ENCODE results near the gene BLTP3A.
"Not testable (repeated sequence)": the region's sequence is repeated elsewhere in the genome, so short reads cannot be mapped to it uniquely, and the experiment has no call there.

The BLTP3A gene, protein sequence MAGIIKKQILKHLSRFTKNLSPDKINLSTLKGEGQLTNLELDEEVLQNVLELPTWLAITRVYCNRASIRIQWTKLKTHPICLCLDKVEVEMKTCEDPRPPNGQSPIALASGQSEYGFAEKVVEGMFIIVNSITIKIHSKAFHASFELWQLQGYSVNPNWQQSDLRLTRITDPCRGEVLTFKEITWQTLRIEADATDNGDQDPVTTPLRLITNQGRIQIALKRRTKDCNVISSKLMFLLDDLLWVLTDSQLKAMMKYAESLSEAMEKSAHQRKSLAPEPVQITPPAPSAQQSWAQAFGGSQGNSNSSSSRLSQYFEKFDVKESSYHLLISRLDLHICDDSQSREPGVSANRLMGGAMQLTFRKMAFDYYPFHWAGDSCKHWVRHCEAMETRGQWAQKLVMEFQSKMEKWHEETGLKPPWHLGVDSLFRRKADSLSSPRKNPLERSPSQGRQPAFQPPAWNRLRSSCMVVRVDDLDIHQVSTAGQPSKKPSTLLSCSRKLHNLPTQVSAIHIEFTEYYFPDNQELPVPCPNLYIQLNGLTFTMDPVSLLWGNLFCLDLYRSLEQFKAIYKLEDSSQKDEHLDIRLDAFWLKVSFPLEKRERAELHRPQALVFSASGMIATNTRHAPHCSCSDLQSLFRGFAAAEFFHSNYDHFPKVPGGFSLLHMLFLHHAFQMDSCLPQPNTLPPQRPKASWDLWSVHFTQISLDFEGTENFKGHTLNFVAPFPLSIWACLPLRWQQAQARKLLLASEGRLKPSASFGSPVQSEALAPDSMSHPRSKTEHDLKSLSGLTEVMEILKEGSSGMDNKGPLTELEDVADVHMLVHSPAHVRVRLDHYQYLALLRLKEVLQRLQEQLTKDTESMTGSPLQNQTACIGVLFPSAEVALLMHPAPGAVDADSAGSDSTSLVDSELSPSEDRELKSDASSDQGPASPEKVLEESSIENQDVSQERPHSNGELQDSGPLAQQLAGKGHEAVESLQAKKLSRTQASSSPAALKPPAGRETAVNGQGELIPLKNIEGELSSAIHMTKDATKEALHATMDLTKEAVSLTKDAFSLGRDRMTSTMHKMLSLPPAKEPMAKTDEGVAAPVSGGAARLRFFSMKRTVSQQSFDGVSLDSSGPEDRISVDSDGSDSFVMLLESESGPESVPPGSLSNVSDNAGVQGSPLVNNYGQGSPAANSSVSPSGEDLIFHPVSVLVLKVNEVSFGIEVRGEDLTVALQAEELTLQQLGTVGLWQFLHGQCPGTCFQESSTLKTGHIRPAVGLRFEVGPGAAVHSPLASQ (N-terminal part only)

DNA sequence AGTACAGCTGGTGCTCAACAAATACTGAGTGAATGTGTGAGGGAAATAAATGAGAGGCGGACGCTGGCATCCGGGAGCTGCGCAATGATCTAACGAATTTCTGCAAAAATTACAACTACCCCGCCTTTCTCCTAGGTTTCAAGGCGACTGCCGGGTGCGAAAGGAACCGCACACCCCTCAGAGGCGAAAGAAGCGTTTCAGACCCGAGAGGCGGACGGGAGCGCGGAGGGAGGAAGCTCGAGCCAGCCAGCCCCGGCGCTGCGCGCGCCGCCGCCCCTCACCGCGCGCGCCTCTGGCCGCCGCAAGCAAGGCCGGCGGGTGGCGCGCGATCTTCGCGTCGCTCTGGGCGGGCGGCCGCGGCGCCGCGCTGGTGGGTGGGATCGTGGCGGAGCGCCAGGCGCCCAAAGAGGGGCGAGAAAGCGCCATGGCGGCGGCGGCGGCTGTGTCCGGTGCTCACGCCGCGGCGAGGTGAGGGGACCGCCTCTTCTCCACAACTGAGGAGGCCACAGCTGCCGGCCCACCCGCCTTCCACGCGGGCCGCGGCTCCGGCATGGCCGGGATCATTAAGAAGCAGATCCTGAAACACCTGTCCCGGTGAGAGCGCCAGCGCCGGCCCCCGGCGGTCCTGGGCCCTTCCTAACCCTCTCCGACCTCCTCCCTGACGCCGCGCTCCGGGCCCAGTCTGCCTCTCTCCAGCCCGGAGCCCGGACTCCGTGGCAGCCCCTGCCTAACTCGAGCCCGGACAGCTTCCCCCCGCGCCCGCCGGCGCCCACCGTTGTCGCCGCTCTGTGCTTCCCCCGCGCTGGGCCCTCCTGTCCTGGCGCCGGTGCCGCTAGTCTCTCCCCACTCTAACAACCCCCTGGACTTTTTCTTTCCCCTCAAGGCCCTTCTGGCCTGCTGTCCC lies at the start of gene BLTP3A:
TSS of gene BLTP3A (plus strand) at position 383 of the 904 bp plus-strand sequence. CDS start at position 551, 168 bp downstream.
- peak; percentile 61 for DNase-seq (ENCODE audit: low spot score)

DNA sequence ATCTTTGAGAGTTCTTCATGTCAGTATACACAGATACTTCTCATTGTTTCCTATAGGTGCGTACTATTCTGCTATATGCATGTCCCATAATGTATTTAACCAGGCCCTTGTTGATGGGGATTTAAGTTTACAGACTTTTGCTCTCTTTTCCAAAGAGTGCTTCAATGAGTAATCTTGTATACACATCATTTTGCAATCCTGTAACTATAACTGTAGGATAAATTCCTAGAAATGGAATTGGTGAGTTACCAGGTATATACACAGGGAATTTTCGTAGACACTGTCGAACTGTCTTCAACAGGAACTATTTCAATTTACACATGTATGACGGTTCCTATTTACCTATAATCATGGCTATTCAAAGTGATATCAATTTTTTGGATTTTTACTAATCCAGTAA lies 49.8 kb upstream of the BLTP3A start:
- no peak for DNase-seq (ENCODE audit: low spot score)

DNA sequence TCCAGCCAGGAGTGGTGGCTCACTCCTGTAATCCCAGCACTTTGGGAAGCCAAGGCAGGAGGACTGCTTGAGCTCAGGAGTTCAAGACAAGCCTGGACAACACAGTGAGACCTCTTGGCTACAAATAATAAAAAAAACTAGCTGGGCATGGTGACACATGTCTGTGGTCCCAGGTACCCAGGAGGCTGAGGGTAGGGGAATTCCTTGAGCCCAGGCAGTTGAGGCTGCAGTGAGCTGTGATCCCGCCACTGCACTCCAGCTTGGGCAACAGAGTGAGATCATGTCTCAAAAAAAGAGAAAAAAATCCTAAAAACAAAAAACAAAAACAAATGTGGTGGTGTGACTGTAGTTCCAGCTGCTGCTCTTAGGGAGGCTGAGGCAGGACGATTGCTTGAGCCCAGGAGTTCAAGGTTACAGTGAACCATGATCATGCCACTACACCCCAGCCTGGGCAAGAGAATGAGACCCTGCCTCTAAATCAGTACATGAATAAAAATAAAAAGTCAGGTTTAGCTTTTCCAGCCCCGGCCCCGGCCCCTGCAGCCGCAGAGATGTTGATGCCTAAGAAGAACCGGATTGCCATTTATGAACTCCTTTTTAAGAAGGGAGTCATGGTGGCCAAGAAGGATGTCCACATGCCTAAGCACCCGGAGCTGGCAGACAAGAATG lies 48.1 kb upstream of the BLTP3A start:
- DNase-seq (ENCODE audit: low spot score) = no peak

DNA sequence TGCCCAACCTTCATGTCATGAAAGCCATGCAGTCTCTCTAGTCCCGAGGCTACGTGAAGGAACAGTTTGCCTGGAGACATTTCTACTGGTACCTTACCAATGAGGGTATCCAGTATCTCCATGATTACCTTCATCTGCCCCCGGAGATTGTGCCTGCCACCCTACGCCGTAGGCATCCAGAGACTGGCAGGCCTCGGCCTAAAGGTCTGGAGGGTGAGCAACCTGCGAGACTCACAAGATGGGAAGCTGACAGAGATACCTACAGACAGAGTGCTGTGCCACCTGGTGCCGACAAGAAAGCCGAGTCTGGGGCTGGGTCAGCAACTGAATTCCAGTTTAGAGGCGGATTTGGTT lies 47.6 kb upstream of the BLTP3A start:
- not testable (repeated sequence) for DNase-seq (ENCODE audit: low spot score)

DNA sequence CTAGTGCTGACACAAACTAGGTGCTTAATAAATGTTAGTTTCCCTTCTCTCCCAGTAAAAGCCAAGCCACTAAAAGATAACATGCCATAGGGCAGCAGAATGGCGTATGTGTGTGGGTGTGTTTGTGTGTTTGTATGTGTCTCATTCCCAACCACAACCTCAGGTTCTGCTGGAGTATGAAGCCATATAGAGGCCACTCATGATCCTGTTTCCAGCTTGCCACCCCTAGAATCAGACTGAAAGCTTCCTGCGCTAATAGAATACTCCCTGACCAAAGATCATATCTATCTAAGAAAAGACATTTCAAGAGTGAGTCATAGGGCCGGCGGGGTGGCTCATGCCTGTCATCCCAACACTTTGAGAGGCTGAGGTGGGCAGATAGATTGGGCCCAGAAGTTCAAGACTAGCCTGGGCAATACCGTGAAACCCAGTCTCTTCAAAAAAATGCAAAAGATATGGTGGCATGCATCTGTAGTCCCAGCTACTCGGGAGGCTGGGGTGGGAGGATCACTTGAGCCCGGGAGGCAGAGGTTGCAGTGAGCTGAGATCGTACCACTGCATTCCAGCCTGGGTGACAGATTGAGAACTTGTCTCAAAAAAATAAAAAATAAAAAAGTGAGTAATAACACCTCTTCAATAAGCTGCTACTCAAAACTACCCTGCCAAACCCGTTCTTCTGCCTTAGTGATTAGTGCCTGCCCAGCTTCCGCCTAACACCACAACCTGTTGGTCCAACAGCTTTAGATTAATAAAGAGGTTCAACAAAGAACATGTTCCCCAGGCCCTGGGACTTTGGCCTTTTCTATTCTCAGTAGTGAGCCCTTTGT lies 46.4 kb upstream of the BLTP3A start:
- DNase-seq (ENCODE audit: low spot score) = no peak

DNA sequence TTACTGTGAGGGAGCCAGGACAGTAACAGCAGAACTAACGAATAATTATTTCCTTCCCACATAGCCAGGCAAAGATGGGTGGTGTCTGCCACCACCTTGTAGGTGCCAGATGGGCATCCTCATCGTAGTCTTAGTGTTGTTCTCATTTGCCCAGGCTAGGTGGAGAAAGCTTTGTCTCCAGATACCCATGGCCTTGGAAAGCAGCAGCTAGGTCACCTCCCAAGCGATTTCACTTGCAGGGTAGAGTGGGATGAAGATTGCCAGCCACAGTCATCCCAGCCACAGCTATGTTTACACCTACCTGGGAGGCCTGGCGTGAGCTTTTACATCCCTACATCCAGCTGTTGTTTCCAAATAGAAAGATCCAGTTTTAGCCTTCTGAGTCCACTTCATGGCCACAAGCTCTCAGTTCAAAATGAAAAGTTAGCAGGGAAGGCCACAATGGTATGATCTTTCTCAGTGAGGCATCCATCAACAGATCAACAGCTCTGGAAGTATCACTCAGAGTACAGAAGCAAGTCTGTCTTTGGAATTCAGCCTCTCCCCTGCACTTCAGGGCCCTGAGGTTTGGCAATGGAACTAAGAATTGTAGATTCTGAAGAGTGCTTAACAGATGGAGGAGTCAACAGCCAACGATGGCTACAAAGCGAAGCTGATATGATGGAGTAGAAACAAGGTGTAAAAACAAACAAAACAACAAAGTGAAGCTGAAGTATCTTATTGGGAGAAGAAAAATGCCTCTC lies 45.6 kb upstream of the BLTP3A start:
- no peak for DNase-seq (ENCODE audit: low spot score)

DNA sequence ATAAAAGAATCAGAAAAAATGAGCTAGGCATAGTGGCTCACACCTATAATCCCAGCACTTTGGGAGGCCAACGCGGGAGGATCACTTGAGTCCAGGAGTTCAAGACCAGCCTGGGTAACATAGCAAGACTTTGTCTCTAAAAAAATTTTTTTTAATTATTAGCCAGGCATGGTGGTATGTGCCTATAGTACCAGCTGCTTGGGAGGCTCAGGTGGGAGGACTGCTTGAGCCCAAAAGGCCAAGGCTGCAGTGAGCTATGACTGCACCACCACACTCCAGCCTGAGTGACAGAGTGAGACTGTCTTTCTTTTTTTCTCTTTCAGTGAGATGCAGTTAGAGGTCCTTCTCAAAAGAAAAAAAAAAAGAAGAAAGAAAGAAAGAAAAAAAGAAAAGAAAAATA lies 43.1 kb upstream of the BLTP3A start:
- no peak for DNase-seq (ENCODE audit: low spot score)

DNA sequence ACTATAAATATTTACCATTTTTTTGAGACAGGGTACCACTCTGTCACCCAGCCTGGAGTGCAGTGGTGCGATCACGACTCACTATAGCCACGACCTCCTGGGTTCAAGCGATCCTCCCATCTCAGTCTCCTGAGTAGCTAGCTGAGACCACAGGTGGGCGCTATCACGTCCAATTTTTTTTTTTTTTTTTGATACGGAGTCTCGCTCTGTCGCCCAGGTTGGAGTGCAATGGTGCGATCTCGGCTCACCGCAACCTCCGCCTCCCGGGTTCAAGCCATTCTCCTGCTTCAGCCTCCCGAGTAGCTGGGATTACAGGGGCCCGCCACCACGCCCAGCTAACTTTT lies 35.4 kb upstream of the BLTP3A start:
- DNase-seq (ENCODE audit: low spot score) = peak; percentile 54

DNA sequence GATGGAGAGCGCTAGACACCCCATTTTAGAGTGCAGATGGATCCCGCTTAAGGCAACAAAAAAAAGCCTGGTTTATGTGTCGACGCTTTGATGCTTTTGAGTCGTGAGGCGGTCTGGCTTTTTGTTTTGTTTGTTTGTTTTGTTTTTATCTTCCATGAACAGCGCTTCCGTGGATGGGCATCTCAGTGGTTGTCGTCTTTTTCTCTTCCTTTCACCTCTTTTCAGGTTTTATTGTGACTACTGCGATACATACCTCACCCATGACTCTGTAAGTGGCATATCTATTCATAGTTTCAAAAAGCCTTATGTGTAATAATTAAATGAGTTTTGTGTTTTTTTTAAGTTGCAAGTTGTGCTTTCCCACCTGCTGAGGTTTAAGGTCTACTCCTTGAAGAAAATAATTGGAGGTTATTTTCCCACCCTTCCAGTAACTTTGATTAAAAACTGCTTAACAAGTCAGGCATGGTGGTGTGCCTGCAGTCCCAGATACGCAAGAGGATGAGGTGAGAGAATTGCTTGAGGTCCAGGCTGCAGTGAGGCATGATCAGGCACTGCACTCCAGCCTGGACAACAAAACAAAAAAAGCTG lies 34.1 kb upstream of the BLTP3A start:
- no peak for DNase-seq (ENCODE audit: low spot score)

DNA sequence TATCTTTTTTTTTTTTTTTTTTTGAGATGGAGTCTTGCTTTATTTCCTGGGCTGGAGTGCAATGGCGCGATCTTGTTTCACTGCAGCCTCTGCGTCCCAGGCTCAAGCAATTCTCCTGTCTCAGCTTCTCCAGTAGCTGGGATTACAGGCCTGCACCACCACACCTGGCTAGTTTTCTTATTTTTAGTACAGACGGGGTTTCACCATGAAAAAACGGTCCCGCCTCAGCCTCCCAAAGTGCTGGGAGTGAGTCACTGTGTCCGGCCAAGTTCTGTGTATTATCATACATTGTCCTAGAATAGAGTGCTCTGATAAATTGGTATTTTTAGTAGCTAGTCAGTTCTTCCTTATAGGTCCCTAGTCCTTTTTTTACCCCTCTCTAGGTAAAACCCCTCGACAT lies 31.8 kb upstream of the BLTP3A start:
- no peak for DNase-seq (ENCODE audit: low spot score)

DNA sequence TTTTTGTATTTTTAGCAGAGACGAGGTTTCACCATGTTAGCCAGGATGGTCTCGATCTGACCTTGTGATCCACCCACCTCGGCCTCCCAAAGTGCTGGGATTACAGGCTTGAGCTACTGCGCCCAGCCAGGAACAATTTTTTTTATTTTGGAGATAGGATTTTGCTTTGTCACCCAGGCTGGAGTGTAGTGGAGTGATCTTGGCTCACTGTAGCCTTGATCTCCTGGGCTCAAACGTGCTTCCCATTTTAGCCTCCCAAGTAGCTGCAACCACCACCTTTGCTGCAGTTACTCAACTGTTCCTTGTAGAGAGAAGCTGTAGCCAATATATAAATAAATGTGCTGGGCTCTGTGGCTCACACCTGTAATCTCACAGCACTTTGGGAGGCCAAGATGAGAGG lies 30.2 kb upstream of the BLTP3A start:
- not testable (repeated sequence) for DNase-seq (ENCODE audit: low spot score)

DNA sequence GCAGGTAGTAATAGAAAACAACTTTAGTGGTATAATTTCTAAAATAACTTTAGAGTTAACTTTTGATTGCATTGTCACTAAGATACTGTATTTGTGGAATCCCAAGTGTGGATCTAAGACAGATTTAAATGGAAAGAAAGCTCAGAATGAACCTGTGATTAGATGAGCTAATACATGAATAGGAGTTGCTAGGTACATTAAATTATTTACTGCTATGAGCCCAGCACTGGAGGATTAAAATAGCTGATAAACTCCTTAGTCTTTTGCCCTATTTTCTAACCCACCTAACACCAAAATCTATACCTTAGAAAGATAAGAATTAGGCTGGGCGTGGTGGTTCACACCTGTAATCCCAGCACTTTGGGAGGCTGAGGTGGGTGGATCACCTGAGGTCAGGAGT lies 23.7 kb upstream of the BLTP3A start:
- DNase-seq (ENCODE audit: low spot score) = no peak

DNA sequence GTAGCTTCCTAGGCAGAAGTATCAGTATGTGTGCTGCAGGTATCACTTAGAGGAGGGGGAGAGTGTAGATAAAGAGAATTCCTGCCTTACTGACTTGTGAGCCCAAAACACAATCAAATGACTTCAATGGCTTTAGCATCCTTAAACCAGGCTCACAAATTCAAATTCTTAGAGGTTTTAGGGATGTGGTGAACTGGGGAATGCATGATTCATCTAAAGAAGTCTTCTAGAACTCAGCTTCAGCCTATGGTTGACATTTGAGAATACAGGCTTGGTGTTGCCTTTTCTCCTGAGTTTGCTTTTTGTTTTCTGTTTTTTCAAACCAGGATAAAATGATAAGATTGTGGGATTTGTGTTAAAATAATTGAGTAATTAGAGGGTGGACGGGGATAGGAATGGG lies 20.2 kb upstream of the BLTP3A start:
- peak; percentile 2 for DNase-seq (ENCODE audit: low spot score)

DNA sequence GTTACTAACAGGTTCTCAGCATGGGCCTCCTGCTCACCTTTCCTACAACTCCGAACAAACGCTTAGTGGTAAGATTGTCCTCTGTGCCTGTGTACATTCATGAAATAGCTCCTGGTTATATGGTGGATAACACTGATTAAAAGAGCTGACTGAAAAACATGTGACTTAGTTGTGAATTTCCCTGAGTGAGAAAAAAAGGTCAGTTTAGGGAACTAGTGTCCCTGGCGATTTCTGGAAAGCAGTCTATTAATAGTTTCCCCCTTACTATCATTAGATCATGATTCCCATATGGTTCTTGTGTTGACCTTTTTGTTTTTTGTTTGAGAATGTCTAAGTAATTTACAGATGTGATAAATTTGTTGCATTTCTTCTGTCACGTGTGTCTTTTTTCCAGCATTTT lies 18.9 kb upstream of the BLTP3A start:
- DNase-seq (ENCODE audit: low spot score) = peak; percentile 2

DNA sequence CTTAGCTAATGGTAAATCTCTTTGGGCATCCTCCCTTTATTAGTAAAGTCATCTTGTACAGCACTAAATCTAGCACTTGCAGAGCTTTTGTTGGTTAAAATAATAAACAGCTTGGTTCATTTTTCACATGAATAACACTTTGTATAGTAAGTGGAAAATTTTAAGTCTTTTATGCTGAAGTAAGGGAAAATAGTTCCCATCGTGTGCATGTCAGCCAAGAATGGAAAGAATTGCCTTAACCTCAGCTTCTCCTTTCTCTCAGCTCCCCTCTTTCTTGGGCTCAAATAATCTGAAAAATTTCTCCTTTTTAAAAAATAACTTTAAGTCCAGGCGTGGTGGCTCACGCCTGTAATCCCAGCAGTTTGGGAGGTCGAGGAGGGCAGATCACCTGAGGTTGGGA lies 18.0 kb upstream of the BLTP3A start:
- DNase-seq (ENCODE audit: low spot score) = no peak

DNA sequence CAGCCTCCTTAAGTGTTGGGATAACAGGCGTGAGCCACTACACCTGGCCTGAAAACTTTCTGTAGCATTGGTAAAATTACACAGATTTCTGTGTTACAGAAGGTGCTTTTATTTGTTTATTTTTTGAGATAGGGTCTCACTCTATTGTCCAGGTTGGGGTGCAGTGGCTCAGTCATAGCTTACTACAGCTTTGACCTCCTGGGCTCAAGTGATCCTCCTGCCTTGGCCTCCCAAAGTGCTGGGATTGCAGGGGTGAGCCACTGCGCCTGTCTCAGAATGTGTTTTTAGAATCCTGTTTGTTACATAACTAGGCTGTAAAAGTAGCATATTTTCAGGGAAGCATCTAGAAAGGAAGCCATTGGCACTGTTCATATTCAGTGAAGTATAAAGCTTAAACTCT lies 16.9 kb upstream of the BLTP3A start:
- DNase-seq (ENCODE audit: low spot score) = no peak

DNA sequence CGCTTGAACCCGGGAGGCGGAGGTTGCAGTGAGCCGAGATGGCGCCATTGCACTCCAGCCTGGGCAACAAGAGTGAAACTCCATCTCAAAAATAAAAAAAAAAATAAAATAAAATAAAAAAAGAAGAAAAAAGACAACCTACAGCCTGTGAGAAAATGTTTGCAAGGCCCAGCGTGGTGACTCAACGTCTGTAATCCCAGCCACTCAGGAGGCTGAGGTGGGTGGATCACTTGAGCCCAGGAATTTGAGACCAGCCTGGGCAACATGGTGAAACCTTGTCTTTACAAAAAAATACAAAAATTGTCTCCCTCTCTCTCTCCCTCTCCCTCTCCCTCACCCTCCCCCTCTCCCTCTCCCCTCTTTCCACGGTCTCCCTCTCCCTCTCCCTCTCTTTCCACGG lies 6.5 kb upstream of the BLTP3A start:
- not testable (repeated sequence) for DNase-seq (ENCODE audit: low spot score)

DNA sequence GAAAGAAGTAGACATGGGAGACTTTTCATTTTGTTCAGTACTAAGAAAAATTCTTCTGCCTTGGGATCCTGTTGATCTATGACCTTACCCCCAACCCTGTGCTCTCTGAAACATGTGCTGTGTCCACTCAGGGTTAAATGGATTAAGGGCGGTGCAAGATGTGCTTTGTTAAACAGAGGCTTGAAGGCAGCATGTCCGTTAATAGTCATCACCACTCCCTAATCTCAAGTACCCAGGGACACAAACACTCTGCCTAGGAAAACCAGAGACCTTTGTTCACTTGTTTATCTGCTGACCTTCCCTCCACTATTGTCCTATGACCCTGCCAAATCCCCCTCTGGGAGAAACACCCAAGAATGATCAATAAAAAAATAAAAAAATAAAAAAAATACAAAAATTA lies 4.7 kb upstream of the BLTP3A start:
- DNase-seq (ENCODE audit: low spot score) = not testable (repeated sequence)

DNA sequence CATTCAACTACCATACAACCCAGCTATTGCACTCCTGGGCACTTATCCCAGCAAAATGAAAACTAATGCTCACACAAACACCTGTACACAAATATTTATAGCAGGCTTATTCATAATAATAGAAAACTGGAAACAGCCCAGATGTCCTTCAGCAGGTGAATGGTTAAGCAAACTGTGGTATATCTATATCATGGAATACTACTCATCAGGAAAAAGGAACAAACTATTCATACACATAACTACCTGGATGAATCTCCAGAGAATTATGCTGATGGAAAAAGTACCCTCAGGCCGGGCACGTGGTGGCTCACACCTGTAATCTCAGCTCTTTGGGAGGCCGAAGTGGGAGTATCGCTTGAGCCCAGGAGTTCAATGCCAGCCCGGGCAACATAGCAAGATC lies 3.8 kb upstream of the BLTP3A start:
- DNase-seq (ENCODE audit: low spot score) = no peak
